IMR-90 (cell line): ENCODE data around the gene MOV10L1. TPM values are rescaled to one million over a fixed set of nuclear protein-coding genes. Genes with fewer than 3 reads are reported as not detected.

Source experiments
- ATAC-seq: fragments of 200-7000 bp; cut with Tn5 transposase; 2 replicates; pipeline ENCODE4 v1.9.1; 2020; ENCODE audit warnings: low read depth, mild to moderate bottlenecking, moderate library complexity
- BruUV-seq: library from RNA; stranded (reverse); fragments of 400-500 nt; replicated peaks from 2 replicates; lab custom pipeline; 2021; lab: Mats Ljungman, UMichigan
- CTCF ChIA-PET: fragments of 300-600 bp; formaldehyde crosslinking; extraction: SDS; loops from one replicate; lab custom pipeline; 2021; ENCODE audit warnings: antibody characterized with exemption; lab: Yijun Ruan, JAX
- POLR2A ChIA-PET: fragments of 300-600 bp; sonication (Branson Sonifier 250); formaldehyde crosslinking; loops from one replicate; lab custom pipeline; 2022; ENCODE audit warnings: antibody characterized with exemption; ENCODE audit not compliant: unreplicated experiment; lab: Charles Lee
- DNase-seq: peaks from one replicate; pipeline ENCODE4 v3.0.0; 2013
- H2AFZ ChIP-seq: replicated peaks from 2 replicates; pipeline ENCODE3; 2013; ENCODE audit warnings: low read length, mild to moderate bottlenecking; ENCODE audit not compliant: poor library complexity
- H2AK5ac ChIP-seq: 2 replicates; pipeline ENCODE4 v1.6.1; 2013; ENCODE audit warnings: low read depth, low read length, inconsistent platforms
- H2AK9ac ChIP-seq: replicated peaks from 2 replicates; pipeline ENCODE3; 2013; ENCODE audit warnings: mild to moderate bottlenecking, low read depth, low read length, moderate library complexity; ENCODE audit not compliant: poor library complexity
- H2BK120ac ChIP-seq: 2 replicates; pipeline ENCODE4 v1.6.1; 2013; ENCODE audit warnings: low read depth, low read length, inconsistent platforms
- H2BK15ac ChIP-seq: 3 replicates; pipeline ENCODE4 v1.6.1; 2013; ENCODE audit warnings: low read depth, low read length, inconsistent platforms
- H2BK20ac ChIP-seq: 2 replicates; pipeline ENCODE4 v1.6.1; 2013; ENCODE audit warnings: low read depth, mild to moderate bottlenecking, inconsistent platforms, low read length, moderate library complexity
- H2BK5ac ChIP-seq: 2 replicates; pipeline ENCODE4 v1.6.1; 2013; ENCODE audit warnings: mild to moderate bottlenecking, low read depth, low read length, inconsistent platforms; ENCODE audit not compliant: poor library complexity, severe bottlenecking
- H3K14ac ChIP-seq: replicated peaks from 2 replicates; pipeline ENCODE4 v1.6.1; 2013; ENCODE audit warnings: low read depth, low read length, inconsistent platforms
- H3K18ac ChIP-seq: 2 replicates; pipeline ENCODE4 v1.6.1; 2013; ENCODE audit warnings: low read depth, low read length, control low read depth
- H3K23ac ChIP-seq: 2 replicates; pipeline ENCODE4 v1.6.1; 2013; ENCODE audit warnings: low read depth, low read length, inconsistent platforms
- H3K27ac ChIP-seq: 2 replicates; pipeline ENCODE4 v1.5.1; 2013; ENCODE audit warnings: mild to moderate bottlenecking, control low read depth, low read length; ENCODE audit not compliant: insufficient read depth
- H3K27me3 ChIP-seq: 2 replicates; pipeline ENCODE4 v1.6.1; 2013; ENCODE audit warnings: low read length; ENCODE audit not compliant: control insufficient read depth, insufficient read depth
- H3K36me3 ChIP-seq: 2 replicates; pipeline ENCODE4 v1.6.1; 2013; ENCODE audit warnings: low read length, mixed read lengths; ENCODE audit not compliant: control insufficient read depth, insufficient read depth
- H3K4ac ChIP-seq: 2 replicates; pipeline ENCODE4 v1.6.1; 2013; ENCODE audit warnings: low read depth, low read length, inconsistent platforms
- H3K4me1 ChIP-seq: 2 replicates; pipeline ENCODE4 v1.6.1; 2013; ENCODE audit warnings: low read length, mixed read lengths; ENCODE audit not compliant: control insufficient read depth, insufficient read depth
- H3K4me2 ChIP-seq: 2 replicates; pipeline ENCODE4 v1.6.1; 2013; ENCODE audit warnings: low read depth, mild to moderate bottlenecking, control low read depth, low read length, moderate library complexity
- H3K4me3 ChIP-seq: 2 replicates; pipeline ENCODE4 v1.5.1; 2013; ENCODE audit warnings: low read depth, mild to moderate bottlenecking, control low read depth, low read length, moderate library complexity; ENCODE audit not compliant: insufficient read depth
- H3K56ac ChIP-seq: 2 replicates; pipeline ENCODE4 v1.6.1; 2013; ENCODE audit warnings: low read length, inconsistent platforms; ENCODE audit not compliant: insufficient read depth; ENCODE audit errors: extremely low read depth
- H3K79me1 ChIP-seq, 2 experiments: 2 replicates each; pipeline ENCODE4 v1.6.1; 2013; ENCODE audit warnings: low read length in 2 of 2, inconsistent platforms in 1 of 2, low read depth in 1 of 2
- H3K9ac ChIP-seq: 2 replicates; pipeline ENCODE4 v1.6.1; 2013; ENCODE audit warnings: low read depth, low read length, control low read depth
- H3K9me1 ChIP-seq: 2 replicates; pipeline ENCODE4 v1.6.1; 2013; ENCODE audit warnings: low read length, inconsistent platforms; ENCODE audit not compliant: insufficient read depth
- H3K9me3 ChIP-seq: 2 replicates; pipeline ENCODE4 v1.6.1; 2013; ENCODE audit warnings: low read length; ENCODE audit not compliant: control insufficient read depth, insufficient read depth
- H4K20me1 ChIP-seq: 2 replicates; pipeline ENCODE4 v1.6.1; 2013; ENCODE audit warnings: low read length, inconsistent platforms; ENCODE audit not compliant: insufficient read depth
- H4K5ac ChIP-seq: 2 replicates; pipeline ENCODE4 v1.6.1; 2013; ENCODE audit warnings: mild to moderate bottlenecking, low read depth, low read length, control low read depth
- H4K8ac ChIP-seq, 2 experiments: 2 replicates each; pipeline ENCODE4 v1.6.1; 2013; ENCODE audit warnings: low read depth in 2 of 2, low read length in 2 of 2, control low read depth in 1 of 2, inconsistent platforms in 1 of 2
- H4K91ac ChIP-seq: 2 replicates; pipeline ENCODE4 v1.6.1; 2013; ENCODE audit warnings: low read depth, low read length, inconsistent platforms; ENCODE audit not compliant: insufficient read depth
- BHLHE40 ChIP-seq: fragments of 150-350 bp; IDR thresholded peaks from 2 replicates; pipeline ENCODE4 v1.6.1; 2016; ENCODE audit warnings: mild to moderate bottlenecking, low read depth, low read length
- CEBPB ChIP-seq: IDR thresholded peaks from 2 replicates; pipeline ENCODE4 v1.6.1; 2012; ENCODE audit warnings: low read depth, low read length, improper control_type of control experiment
- CHD1 ChIP-seq: IDR thresholded peaks from 2 replicates; pipeline ENCODE4 v1.6.1; 2012; ENCODE audit warnings: low read depth, low read length, improper control_type of control experiment
- ELK1 ChIP-seq: fragments of 150-350 bp; IDR thresholded peaks from 2 replicates; pipeline ENCODE4 v1.6.1; 2016; ENCODE audit warnings: low read depth, mild to moderate bottlenecking, low read length, moderate library complexity, borderline replicate concordance
- FOS ChIP-seq: fragments of 150-350 bp; IDR thresholded peaks from 2 replicates; pipeline ENCODE4 v1.6.1; 2016; ENCODE audit warnings: low read depth, low read length
- MAFK ChIP-seq: IDR thresholded peaks from 2 replicates; pipeline ENCODE4 v1.6.1; 2012; ENCODE audit warnings: low read depth, low read length, improper control_type of control experiment
- MAZ ChIP-seq: IDR thresholded peaks from 2 replicates; pipeline ENCODE4 v1.6.1; 2012; ENCODE audit warnings: low read depth, mild to moderate bottlenecking, low read length, improper control_type of control experiment, moderate library complexity, borderline replicate concordance
- MXI1 ChIP-seq: IDR thresholded peaks from 2 replicates; pipeline ENCODE4 v1.6.1; 2012; ENCODE audit warnings: low read depth, mild to moderate bottlenecking, low read length, moderate library complexity, borderline replicate concordance
- NFE2L2 ChIP-seq: fragments of 150-350 bp; IDR thresholded peaks from 2 replicates; pipeline ENCODE4 v1.6.1; 2016; ENCODE audit warnings: low read depth, mild to moderate bottlenecking, low read length
- POLR2A ChIP-seq: IDR thresholded peaks from 2 replicates; pipeline ENCODE4 v1.6.1; 2012; ENCODE audit warnings: mild to moderate bottlenecking, low read depth, low read length
- RAD21 ChIP-seq: IDR thresholded peaks from 2 replicates; pipeline ENCODE4 v1.6.1; 2012; ENCODE audit warnings: low read length, improper control_type of control experiment
- RCOR1 ChIP-seq: IDR thresholded peaks from 2 replicates; pipeline ENCODE4 v1.6.1; 2012; ENCODE audit warnings: mild to moderate bottlenecking, low read length, improper control_type of control experiment; ENCODE audit not compliant: insufficient replicate concordance
- RFX5 ChIP-seq: IDR thresholded peaks from 2 replicates; pipeline ENCODE4 v1.8.0; 2012; ENCODE audit warnings: low read depth, mild to moderate bottlenecking, low read length, moderate library complexity
- SMC3 ChIP-seq: fragments of 150-350 bp; IDR thresholded peaks from 2 replicates; pipeline ENCODE4 v1.6.1; 2016; ENCODE audit warnings: low read depth, mild to moderate bottlenecking, antibody characterized with exemption, low read length, moderate library complexity
- USF2 ChIP-seq: fragments of 150-350 bp; IDR thresholded peaks from 2 replicates; pipeline ENCODE4 v1.6.1; 2017; ENCODE audit warnings: mild to moderate bottlenecking, antibody characterized with exemption, low read length, low read depth
- WGBS, 2 experiments: methylation state at CpG; one replicate each; pipeline versions ENCODE4 v1.1.5 to v1.1.7; 2013; ENCODE audit warnings: missing lambda C conversion rate in 2 of 2; ENCODE audit not compliant: insufficient read length in 1 of 2; ENCODE audit errors: extremely low coverage in 2 of 2; 5-methylcytosine and 5-hydroxymethylcytosine counted together
- dilution Hi-C: fragments of 300-500 bp; cut with HindIII; formaldehyde crosslinking; loops from one replicate; pipeline ENCODE4 v1.14.3; 2018; ENCODE audit warnings: low sequenced_read_pairs; ENCODE audit not compliant: unreplicated experiment
- in situ Hi-C: fragments of 300-500 bp; cut with MboI; formaldehyde crosslinking; loops from 3 replicates; pipeline ENCODE4 v1.14.3; 2019; ENCODE audit warnings: low sequenced_read_pairs, inconsistent platforms, mixed read lengths
- intact Hi-C: fragments of 100-400 bp; cut with micrococcal nuclease; formaldehyde crosslinking; loops from 2 replicates; pipeline ENCODE4 v1.10.0; 2022
- polyA plus RNA-seq, 3 experiments: library from polyadenylated mRNA; depleted of rRNA; stranded (reverse); fragments of >200 nt; gene quantifications; 2 replicates each; pipeline ENCODE4 v1.2.3, GENCODE V29; 2012; ENCODE audit warnings: low replicate concordance in 1 of 3
- total RNA-seq: library from RNA; depleted of rRNA; stranded (reverse); fragments of >200 nt; gene quantifications from 2 replicates; pipeline ENCODE4 v1.2.3, GENCODE V29; 2012

The MOV10L1 gene
- total and polyA plus RNA-seq, 2 of the 4 experiments (the other 2 are of a cell fraction) = 0.72 to 1.4 TPM

GRCh38 chr22:50178871-50179869, 89.4 kb downstream of the MOV10L1 start:
- Histone ChIP-seq H3K27ac (no peak overlapping the region), H4K5ac (no peak overlapping the region), H3K79me1 (no peaks in the 10 kb centered on the region), H3K18ac (no peak overlapping the region), H3K27me3 (no peaks in the 10 kb centered on the region; the same call in 1 of the 2 replicates), H4K20me1 (no peaks in the 10 kb centered on the region), H2BK5ac (no peak overlapping the region), H4K91ac (no peak overlapping the region), H3K4me1 (peaks cover 1% of the 10 kb centered on the region; the same call in 1 of the 2 replicates), H3K9ac (no peak overlapping the region), H3K9me1 (no peaks in the 10 kb centered on the region), H3K36me3 (peaks cover 2% of the 10 kb centered on the region; the same call in 1 of the 2 replicates), H3K9me3 (no peaks in the 10 kb centered on the region), H2BK120ac (no peak overlapping the region), H2BK20ac (no peak overlapping the region), H4K8ac (no peak overlapping the region), H3K4me2 (no peak overlapping the region), H3K23ac (no peak overlapping the region), H2AFZ (peak overlapping the region; percentile 70), H2BK15ac (no peak overlapping the region), H2AK9ac (peak overlapping the region; percentile 50), H3K56ac (no peak overlapping the region), H2AK5ac (no peak overlapping the region), H3K4ac (no peak overlapping the region), H3K14ac (no peak overlapping the region), H3K4me3 (no peak overlapping the region)
- BruUV-seq = no TSS peak
- no peak for DNase-seq
- 85% methylated on average over 26 of the region's 64 CpGs; no CpG with 5 or more reads in 1 of the 2 experiments for WGBS, 2 experiments
- intact Hi-C loops = no loop called here
- in situ Hi-C loops = no loop called here
- POLR2A ChIA-PET = no interaction called here
- TF ChIP-seq MAZ (no peak), RFX5 (no peak), ELK1 (no peak), USF2 (no peak), CEBPB (no peak), FOS (no peak), BHLHE40 (no peak), NFE2L2 (no peak), SMC3 (no peak), RCOR1 (no peak), MAFK (no peak), POLR2A (no peak), CHD1 (no peak), RAD21 (no peak), MXI1 (no peak)
- dilution Hi-C loops = no loop called here
- no peak for ATAC-seq
- CTCF ChIA-PET = no interaction called here
